Dedifferentiated amniotic fluid mesenchymal stem cell (primary cell): ENCODE results near the gene CD22.

Source experiments
- DNase-seq: peaks from one replicate; pipeline ENCODE4 v3.0.0-alpha.2; 2016; ENCODE audit errors: extremely low spot score

Gene CD22

GRCh38 chr19:35313587-35313986 is 15.4 kb upstream of the CD22 start:
- no peak for DNase-seq

DNA sequence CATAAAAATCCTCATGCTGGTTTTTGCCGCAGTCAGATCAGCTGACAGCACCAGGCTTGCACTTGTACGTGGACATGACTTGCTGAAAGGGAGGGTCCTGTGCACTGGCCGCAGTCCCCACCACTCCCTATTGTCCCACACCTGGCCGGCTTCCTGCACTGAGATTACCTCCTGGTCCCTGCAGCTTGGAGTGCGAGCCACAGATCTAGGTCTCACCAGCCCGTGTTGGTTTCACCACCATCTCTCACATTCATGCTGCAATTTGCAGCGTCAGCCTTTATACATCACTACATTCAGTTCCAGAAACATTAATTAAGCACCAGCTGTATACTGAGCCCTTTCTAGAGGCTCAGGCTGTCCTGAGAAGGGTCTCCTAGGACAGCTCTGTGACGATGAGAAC is 15.0 kb upstream of the CD22 start:
- DNase-seq: no peak

DNA sequence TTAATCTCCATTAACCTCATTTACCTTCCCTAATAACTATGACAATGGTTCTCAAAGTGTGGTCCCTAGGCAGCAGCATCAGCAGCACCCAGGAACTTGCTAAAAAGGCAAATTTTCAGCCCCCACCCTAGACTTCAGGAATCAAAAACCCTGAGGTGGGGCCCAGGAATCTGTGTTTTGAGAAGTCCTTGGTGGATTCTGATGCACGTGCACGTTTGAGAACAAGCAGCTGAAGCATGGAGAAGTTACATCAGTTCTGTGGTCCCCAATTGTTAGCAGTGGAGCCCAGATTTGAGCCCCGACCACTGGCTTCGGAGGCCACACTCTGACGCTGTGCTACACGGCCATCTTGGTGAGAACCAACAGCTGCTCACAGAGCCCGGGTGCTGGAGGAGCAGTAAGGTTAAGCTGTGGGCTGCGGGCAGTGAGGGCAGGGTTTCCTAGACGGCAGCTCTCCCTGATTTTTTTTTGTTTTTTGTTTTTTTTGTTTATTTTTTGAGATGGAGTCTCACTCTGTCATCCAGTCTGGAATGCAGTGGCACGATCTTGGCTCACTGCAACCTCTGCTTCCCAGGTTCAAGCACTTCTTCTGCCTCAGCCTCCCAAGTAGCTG is 14.0 kb upstream of the CD22 start:
- no peak for DNase-seq

- DNase-seq: no peak
Measured at GRCh38 chr19:35315883-35316282, 13.1 kb upstream of the CD22 start.

GRCh38 chr19:35316560-35316959 is 12.4 kb upstream of the CD22 start:
- DNase-seq: no peak

- DNase-seq: no peak
Measured at GRCh38 chr19:35317464-35318043, 11.4 kb upstream of the CD22 start.

DNA sequence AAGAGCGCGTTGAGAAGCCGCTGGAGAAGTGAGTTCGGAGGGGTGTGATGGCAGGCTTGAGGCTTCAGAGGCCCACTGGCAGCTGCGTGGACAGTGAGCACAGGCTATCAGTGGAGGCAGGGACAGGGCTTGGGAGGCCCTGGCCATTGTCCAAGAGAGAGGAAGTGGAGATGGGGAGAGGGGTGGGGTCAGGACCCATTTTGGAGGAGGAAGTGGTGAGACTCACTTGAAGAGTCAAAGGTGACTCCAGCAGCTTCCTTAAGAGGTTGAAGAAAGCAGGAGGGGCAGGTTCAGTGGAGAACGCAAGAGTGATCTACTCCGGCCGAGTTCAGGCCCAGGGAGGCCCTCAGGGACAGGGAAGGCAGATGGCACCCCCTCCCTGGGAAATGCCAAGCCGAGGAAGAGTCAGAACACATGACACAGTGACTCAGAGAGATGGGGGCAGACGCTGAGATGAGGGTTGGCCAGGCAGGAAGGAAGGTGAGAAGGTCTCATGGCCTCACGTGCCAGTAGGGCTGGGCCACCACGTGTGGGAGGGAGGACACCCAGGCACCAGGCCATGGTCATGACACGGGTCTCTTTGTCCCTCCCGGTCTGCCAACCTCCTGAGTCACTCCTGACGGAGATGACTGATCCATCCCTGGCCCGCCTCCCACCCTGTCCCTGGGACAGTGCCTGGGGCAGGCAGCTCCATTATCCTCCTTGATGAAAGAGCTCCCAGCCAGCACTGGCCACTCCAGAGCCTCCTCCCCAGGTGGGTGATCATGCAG is 10.1 kb upstream of the CD22 start:
- DNase-seq: no peak

- no peak for DNase-seq
Measured at GRCh38 chr19:35320065-35320713, 8.8 kb upstream of the CD22 start.

DNA sequence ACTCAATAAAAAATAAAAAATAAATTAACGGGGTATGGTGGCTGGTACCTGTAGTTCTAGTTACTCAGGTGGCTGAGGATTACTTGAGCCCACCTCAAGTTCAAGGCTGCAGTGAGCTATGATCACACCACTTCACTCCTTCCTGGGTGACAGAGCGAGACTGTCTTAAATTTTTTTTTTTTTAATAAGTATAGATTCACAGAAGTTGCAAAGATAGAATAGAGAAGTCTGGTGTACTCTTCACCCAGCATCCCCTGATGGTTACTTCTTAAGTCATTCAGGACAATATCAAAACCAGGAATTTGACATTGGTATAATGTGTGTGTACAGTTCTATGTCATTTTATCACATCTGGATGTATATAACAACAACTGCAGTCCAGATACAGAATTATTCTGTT is 7.7 kb upstream of the CD22 start:
- no peak for DNase-seq

DNA sequence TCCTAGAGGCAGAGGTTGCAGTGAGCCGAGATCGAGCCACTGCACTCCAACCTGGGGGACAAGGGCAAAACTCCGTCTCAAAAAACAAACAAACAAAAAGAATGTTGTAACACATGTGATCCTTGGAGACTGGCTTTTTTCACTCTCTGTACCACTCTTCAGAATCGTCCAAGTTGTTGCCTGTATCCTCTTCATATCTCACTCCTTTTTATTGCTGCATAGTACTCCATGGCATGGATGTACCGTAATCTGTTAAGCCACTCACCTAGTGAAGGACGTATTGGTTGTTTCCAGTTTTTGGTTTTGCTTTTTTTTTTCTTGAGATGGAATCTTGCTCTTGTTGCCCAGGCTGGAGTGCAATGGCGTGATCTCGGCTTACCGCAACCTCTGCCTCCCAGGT is 7.0 kb upstream of the CD22 start:
- no peak for DNase-seq

GRCh38 chr19:35327642-35328041 is 1.3 kb upstream of the CD22 start:
- no peak for DNase-seq

DNA sequence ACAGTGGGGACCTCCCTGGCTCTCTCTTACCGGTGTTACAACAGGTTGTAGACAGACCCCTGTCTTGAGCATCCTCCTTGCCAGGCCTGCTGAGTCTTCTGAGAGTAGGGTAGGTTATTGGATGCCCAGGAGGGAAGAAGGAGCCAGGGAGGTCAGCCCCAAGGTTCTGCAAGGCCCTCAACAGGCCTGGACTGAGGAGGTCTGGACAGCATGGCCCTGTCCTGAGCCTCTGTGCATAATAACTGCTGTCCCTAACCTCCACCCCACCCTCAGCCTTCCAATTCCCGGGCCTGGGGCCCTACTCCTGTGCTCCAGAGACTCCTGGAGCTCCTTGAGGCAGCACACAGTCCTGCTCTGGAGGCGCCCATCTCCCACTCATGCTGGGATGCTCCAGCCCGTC is 336 bp downstream of the CD22 start:
- no peak for DNase-seq

GRCh38 chr19:35330475-35330874 is 1.5 kb downstream of the CD22 start:
- DNase-seq: no peak

GRCh38 chr19:35331551-35332214 is 2.7 kb downstream of the CD22 start:
- no peak for DNase-seq

DNA sequence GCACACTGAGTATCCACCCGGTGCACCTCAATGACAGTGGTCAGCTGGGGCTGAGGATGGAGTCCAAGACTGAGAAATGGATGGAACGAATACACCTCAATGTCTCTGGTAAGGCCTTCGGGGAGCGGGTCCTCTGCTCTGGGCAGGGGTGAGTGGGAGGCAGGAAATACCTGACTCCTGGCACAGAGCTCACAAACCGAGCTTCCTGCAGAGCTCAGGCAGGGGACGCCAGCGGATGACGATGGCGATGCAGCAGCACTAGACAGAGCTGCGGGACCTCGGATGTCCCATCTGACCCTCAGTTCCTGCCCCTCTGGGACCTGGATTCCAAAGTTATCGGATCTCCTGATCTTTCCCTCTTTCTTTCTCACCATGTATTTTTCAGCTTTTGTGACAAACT is 3.8 kb downstream of the CD22 start:
- no peak for DNase-seq

GRCh38 chr19:35334144-35334753 is 5.3 kb downstream of the CD22 start:
- no peak for DNase-seq

GRCh38 chr19:35336166-35336955 is 7.4 kb downstream of the CD22 start:
- DNase-seq: no peak

- DNase-seq: no peak
Measured at GRCh38 chr19:35337097-35337983, 8.4 kb downstream of the CD22 start.

DNA sequence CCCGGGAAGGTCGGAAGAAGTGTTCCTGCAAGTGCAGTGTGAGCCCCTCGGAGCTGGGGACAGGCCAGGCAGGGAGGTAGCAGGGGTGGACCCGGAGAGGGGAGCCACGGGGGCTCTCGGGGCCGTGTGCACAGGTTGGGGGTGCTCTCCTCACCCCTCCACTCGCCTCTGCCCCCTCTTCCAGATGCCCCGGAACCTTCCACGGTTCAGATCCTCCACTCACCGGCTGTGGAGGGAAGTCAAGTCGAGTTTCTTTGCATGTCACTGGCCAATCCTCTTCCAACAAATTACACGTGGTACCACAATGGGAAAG is 9.0 kb downstream of the CD22 start:
- no peak for DNase-seq

DNA sequence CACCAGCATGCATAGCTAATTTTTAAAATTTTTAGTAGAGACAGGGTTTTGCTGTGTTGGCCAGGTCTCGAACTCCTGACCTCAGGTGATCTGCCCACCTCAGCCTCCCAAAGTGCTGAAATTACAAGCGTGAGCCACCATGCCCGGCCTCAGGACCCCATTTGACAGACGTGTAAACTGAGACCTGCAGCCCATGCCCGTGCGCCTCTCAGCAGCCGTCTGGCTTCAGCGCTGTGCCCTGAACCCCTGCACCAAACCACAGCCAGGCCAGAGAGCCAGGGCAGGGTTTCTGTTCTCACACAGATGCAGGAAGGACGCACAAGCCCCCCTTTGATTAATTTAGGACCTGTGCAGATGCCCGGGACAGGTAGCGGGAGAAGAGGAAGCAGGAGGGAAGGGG is 11.4 kb downstream of the CD22 start:
- DNase-seq: no peak
